ENCODE results near the gene MPRIP. TPM values are rescaled to one million over a fixed set of nuclear protein-coding genes. Genes with fewer than 3 reads are reported as not detected.

Gene MPRIP
- total RNA-seq, 1 experiment from 2014 or later: 1,274 TPM

- intact Hi-C loops (cut with micrococcal nuclease): loop anchor here (2.0 kb wide), 1 partner anchor 16 kb away; no protein-coding TSS in a partner anchor
- no peaks in the 10 kb centered on the region for H4K20me1 ChIP-seq (ENCODE audit: low read length)
- H3F3A ChIP-seq (ENCODE audit: low read length, unreplicated experiment): no peaks in the 10 kb centered on the region
- CTCF ChIA-PET: no interaction called here
- peak overlapping the region; percentile 84 for H3K9ac ChIP-seq (ENCODE audit: low read length)
- ATAC-seq (no peak), DNase-seq (no peak)
- POLR2A ChIA-PET (ENCODE audit: unreplicated experiment): interaction anchor here (1.2 kb wide), 1 partner anchor 12 kb away, joined by 7 read pairs; no protein-coding TSS in a partner anchor
- no peaks in the 10 kb centered on the region for H3K9me3 ChIP-seq (ENCODE audit: low read length)
- no peaks in the 10 kb centered on the region for H3K36me3 ChIP-seq (ENCODE audit: low read depth, low read length)
- H3K79me2 ChIP-seq (ENCODE audit: low read length): peaks cover 25% of the 10 kb centered on the region
- peaks cover 51% of the 10 kb centered on the region for H3K4me1 ChIP-seq (ENCODE audit: insufficient read depth, low read length)
- BruUV-seq (replicated peaks): no TSS peak
- H3K9me2 ChIP-seq (replicated peaks; ENCODE audit: low read length): no peaks in the 10 kb centered on the region
- no peak overlapping the region for H3K4me3 ChIP-seq (ENCODE audit: low read length)
- H3K27me3 ChIP-seq (ENCODE audit: low read length): no peaks in the 10 kb centered on the region
- H3K4me2 ChIP-seq (ENCODE audit: low read length): peak overlapping the region; percentile 58
- TF ChIP-seq EZH2phosphoT487 (IDR thresholded peaks at IDR 0.05; ENCODE audit: borderline replicate concordance, low read length): no peak
- no peak for TF ChIP-seq EZH2 (IDR thresholded peaks at IDR 0.05; ENCODE audit: low read length, unreplicated experiment)
- no peak for TF ChIP-seq CTCF (conservative IDR thresholded peaks at IDR 0.05; ENCODE audit: low read depth, low read length)
- no peak overlapping the region for H2AFZ ChIP-seq (ENCODE audit: low read length)
- H3K27ac ChIP-seq (ENCODE audit: low read length): peak overlapping the region; percentile 93
Observed at GRCh38 chr17:17028878-17029535, 13.2 kb upstream of the MPRIP start.

- no peaks in the 10 kb centered on the region for H3K36me3 ChIP-seq (ENCODE audit: low read depth, low read length)
- H3K4me3 ChIP-seq (ENCODE audit: low read length): no peak overlapping the region
- H2AFZ ChIP-seq (ENCODE audit: low read length): no peak overlapping the region
- no peaks in the 10 kb centered on the region for H3F3A ChIP-seq (ENCODE audit: low read length, unreplicated experiment)
- no TSS peak for BruUV-seq (replicated peaks)
- no peaks in the 10 kb centered on the region for H3K27me3 ChIP-seq (ENCODE audit: low read length)
- peak overlapping the region; percentile 84; the same call in 1 of the 2 replicates for H3K9ac ChIP-seq (ENCODE audit: low read length)
- H3K27ac ChIP-seq (ENCODE audit: low read length): peak overlapping the region; percentile 13; the same call in 1 of the 2 replicates
- no peak for DNase-seq
- peaks cover 57% of the 10 kb centered on the region for H3K4me1 ChIP-seq (ENCODE audit: insufficient read depth, low read length)
- no peaks in the 10 kb centered on the region for H3K9me2 ChIP-seq (replicated peaks; ENCODE audit: low read length)
- H4K20me1 ChIP-seq (ENCODE audit: low read length): no peaks in the 10 kb centered on the region
- TF ChIP-seq EZH2phosphoT487 (IDR thresholded peaks at IDR 0.05; ENCODE audit: borderline replicate concordance, low read length) (no peak), EZH2 (IDR thresholded peaks at IDR 0.05; ENCODE audit: low read length, unreplicated experiment) (no peak), CTCF (conservative IDR thresholded peaks at IDR 0.05; ENCODE audit: low read depth, low read length) (no peak)
- H3K9me3 ChIP-seq (ENCODE audit: low read length): no peaks in the 10 kb centered on the region
- intact Hi-C loops (cut with micrococcal nuclease): loop anchor here (2.0 kb wide), 1 partner anchor 17 kb away; no protein-coding TSS in a partner anchor
- peaks cover 25% of the 10 kb centered on the region for H3K79me2 ChIP-seq (ENCODE audit: low read length)
- no peak for ATAC-seq
- ChIA-PET CTCF (no interaction called here), POLR2A (ENCODE audit: unreplicated experiment) (interaction anchor here (0.6 kb wide), 1 partner anchor 12 kb away, joined by 5 read pairs; no protein-coding TSS in a partner anchor)
- no peak overlapping the region for H3K4me2 ChIP-seq (ENCODE audit: low read length)
Observed at GRCh38 chr17:17029938-17030337, 12.3 kb upstream of the MPRIP start.
